Loucy (cell line): ENCODE results near the gene BICRAL.

Experiments
- EZH2phosphoT487 ChIP-seq: fragments of 200-600 bp; IDR thresholded peaks from 2 replicates; pipeline ENCODE4 v1.6.1; 2018; ENCODE audit warnings: antibody characterized with exemption, mild to moderate bottlenecking, moderate library complexity, borderline replicate concordance
- TF ChIP-seq, protein P1 (sequence below): fragments of 200-600 bp; sonication (generic); conservative IDR thresholded peaks from 2 replicates; pipeline ENCODE4 v1.5.1; 2014; ENCODE audit warnings: mild to moderate bottlenecking, antibody characterized with exemption, low read length

DNA sequence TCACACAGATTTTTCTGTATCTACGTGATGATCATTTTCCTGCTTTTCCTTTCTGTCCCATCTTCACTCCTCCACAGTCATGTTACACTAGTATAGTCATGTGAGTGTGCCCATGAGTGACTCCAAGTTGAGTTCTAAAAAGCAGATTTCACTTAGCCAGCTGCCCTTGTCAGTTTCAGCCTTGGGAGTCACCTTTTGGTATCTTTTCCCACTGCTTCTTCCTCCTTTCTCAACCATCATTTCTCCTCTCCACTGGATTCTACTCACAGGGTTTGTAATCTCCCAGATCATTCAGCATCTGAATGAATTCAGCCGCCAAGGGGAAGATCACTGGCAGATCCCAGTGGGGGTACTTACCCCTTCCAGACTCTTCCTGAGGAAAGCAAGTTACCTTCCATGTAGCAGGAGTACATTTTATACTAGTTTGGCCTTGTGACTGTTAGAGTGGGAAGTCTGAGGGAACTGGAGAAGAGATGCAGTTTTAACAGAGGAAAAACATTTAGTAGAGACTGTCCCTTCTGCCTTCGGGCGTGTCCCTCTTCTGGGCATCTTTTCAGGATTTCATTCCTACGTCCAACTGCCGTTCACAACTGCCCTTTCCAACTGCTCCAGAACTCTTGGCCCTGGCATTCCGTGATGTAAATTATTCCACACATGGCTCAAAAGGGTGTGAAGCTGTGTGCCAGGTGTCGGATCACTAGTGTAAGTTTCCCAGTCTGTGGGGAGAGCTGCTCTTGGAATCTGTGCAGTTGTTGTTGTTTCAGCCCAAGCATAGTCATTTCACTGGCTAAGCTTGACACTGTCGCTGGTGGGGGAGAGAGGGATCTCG, 38.9 kb downstream of the BICRAL start:
- TF ChIP-seq, protein P1, sequence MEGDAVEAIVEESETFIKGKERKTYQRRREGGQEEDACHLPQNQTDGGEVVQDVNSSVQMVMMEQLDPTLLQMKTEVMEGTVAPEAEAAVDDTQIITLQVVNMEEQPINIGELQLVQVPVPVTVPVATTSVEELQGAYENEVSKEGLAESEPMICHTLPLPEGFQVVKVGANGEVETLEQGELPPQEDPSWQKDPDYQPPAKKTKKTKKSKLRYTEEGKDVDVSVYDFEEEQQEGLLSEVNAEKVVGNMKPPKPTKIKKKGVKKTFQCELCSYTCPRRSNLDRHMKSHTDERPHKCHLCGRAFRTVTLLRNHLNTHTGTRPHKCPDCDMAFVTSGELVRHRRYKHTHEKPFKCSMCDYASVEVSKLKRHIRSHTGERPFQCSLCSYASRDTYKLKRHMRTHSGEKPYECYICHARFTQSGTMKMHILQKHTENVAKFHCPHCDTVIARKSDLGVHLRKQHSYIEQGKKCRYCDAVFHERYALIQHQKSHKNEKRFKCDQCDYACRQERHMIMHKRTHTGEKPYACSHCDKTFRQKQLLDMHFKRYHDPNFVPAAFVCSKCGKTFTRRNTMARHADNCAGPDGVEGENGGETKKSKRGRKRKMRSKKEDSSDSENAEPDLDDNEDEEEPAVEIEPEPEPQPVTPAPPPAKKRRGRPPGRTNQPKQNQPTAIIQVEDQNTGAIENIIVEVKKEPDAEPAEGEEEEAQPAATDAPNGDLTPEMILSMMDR, result no peak
- TF ChIP-seq EZH2phosphoT487, result no peak
